ENCODE measurements around the gene GON4L. TPM values are rescaled to one million over a fixed set of nuclear protein-coding genes. Genes with fewer than 3 reads are reported as not detected.
"Not testable (repeated sequence)": the region's sequence is repeated elsewhere in the genome, so short reads cannot be mapped to it uniquely, and the experiment has no call there.

Gene GON4L
- total RNA-seq, 2 experiments from 2014 or later: 43.4 to 46.8 TPM

GRCh38 chr1:155729031-155729898 lies 127.7 kb downstream of the GON4L start:
- peaks cover 24% of the 10 kb centered on the region for H3K36me3 Mint-ChIP-seq (ENCODE audit: low read depth)

GRCh38 chr1:155725142-155725541 lies 131.9 kb downstream of the GON4L start:
- H3K4me3 Mint-ChIP-seq: no peak overlapping the region
- no peaks in the 10 kb centered on the region for H3K9me3 Mint-ChIP-seq
- DNase-seq: no peak
- peaks cover 5% of the 10 kb centered on the region for H3K4me1 Mint-ChIP-seq (ENCODE audit: low read depth)
- TF ChIP-seq CTCF (IDR thresholded peaks at IDR 0.05): no peak
- H3K36me3 Mint-ChIP-seq (ENCODE audit: low read depth): peaks cover 22% of the 10 kb centered on the region
- no peak overlapping the region for H3K27ac Mint-ChIP-seq
- ATAC-seq: no peak
- CTCF ChIA-PET: interaction anchor here (1.5 to 1.7 kb wide), 2 partner anchors 19 to 474 kb away, joined by 4 to 5 read pairs; no protein-coding TSS in a partner anchor
- POLR2A ChIA-PET: interaction anchor here (0.6 kb wide), 1 partner anchor 134 kb away, joined by 3 read pairs; the partner anchor contains the start of gene SYT11
- H3K27me3 Mint-ChIP-seq: no peaks in the 10 kb centered on the region
- intact Hi-C loops (cut with micrococcal nuclease): no loop called here

More at GRCh38 chr1:155729031-155729898, 127.7 kb downstream of the GON4L start:
- Mint-ChIP-seq H3K9me3 (no peaks in the 10 kb centered on the region), H3K27ac (no peak overlapping the region), H3K27me3 (no peaks in the 10 kb centered on the region), H3K4me1 (ENCODE audit: low read depth) (peaks cover 5% of the 10 kb centered on the region), H3K4me3 (no peak overlapping the region)
- ChIA-PET CTCF (interaction anchor here (0.6 to 1.4 kb wide), 8 partner anchors 10 to 344 kb away, joined by 3 to 6 read pairs (median 3); no protein-coding TSS in a partner anchor), POLR2A (interaction anchor here (0.6 kb wide), 1 partner anchor 384 kb away, joined by 3 read pairs; no protein-coding TSS in a partner anchor)
- intact Hi-C loops (cut with micrococcal nuclease): no loop called here
- ATAC-seq (peak; percentile 24), DNase-seq (peak; percentile 50)
- peak; percentile 59 for TF ChIP-seq CTCF (IDR thresholded peaks at IDR 0.05)

GRCh38 chr1:155719703-155720102 lies 137.3 kb downstream of the GON4L start:
- no peaks in the 10 kb centered on the region for H3K9me3 Mint-ChIP-seq
- H3K36me3 Mint-ChIP-seq (ENCODE audit: low read depth): peaks cover 25% of the 10 kb centered on the region

GRCh38 chr1:155718524-155719115 lies 138.4 kb downstream of the GON4L start:
- POLR2A ChIA-PET; intact Hi-C loops (cut with micrococcal nuclease); H3K9me3 Mint-ChIP-seq; H3K4me1 Mint-ChIP-seq (ENCODE audit: low read depth); H3K27me3 Mint-ChIP-seq; DNase-seq; H3K4me3 Mint-ChIP-seq; CTCF ChIA-PET; H3K27ac Mint-ChIP-seq; ATAC-seq: not testable (repeated sequence)
- H3K36me3 Mint-ChIP-seq (ENCODE audit: low read depth): peaks cover 27% of the 10 kb centered on the region

More at GRCh38 chr1:155719703-155720102, 137.3 kb downstream of the GON4L start:
- TF ChIP-seq CTCF (IDR thresholded peaks at IDR 0.05): no peak
- ATAC-seq: no peak
- DNase-seq: no peak
- Mint-ChIP-seq H3K27ac (no peak overlapping the region), H3K4me1 (ENCODE audit: low read depth) (peaks cover 9% of the 10 kb centered on the region), H3K4me3 (no peak overlapping the region), H3K27me3 (no peaks in the 10 kb centered on the region)
- ChIA-PET CTCF (interaction anchor here (1.1 kb wide), 1 partner anchor 9 kb away, joined by 3 read pairs; no protein-coding TSS in a partner anchor), POLR2A (no interaction called here)
- intact Hi-C loops (cut with micrococcal nuclease): no loop called here

DNA sequence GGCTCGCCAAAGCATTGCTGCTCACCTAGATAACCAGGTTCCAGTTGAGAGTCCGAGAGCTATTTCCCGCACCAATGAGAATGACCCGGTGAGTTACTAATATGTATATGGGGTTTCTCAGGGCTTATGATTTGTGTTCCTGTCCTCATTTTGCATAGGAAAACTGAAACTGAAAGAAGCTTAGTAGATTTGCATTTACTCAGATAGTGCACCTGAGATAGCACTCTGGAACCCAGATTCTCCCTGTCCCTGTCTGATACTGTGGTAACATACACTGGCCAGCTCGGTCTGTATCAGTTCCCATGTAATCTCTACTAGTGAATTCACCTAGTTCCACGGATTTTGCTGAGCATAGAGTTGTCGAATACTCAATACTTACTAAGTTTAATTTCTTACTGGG lies 140.0 kb downstream of the GON4L start:
- no peak overlapping the region for H3K27ac Mint-ChIP-seq
- H3K4me1 Mint-ChIP-seq (ENCODE audit: low read depth): peaks cover 9% of the 10 kb centered on the region
- no peaks in the 10 kb centered on the region for H3K9me3 Mint-ChIP-seq
- CTCF ChIA-PET: interaction anchor here (1.4 kb wide), 2 partner anchors 9 to 467 kb away, joined by 3 read pairs; no protein-coding TSS in a partner anchor
- intact Hi-C loops (cut with micrococcal nuclease): no loop called here
- peaks cover 28% of the 10 kb centered on the region for H3K36me3 Mint-ChIP-seq (ENCODE audit: low read depth)
- POLR2A ChIA-PET: no interaction called here
- TF ChIP-seq CTCF (IDR thresholded peaks at IDR 0.05): no peak
- H3K4me3 Mint-ChIP-seq: no peak overlapping the region
- no peak for DNase-seq
- no peaks in the 10 kb centered on the region for H3K27me3 Mint-ChIP-seq
- ATAC-seq: no peak

Measured in activated CD8-positive, alpha-beta T cell treated with anti-CD3 and anti-CD28 coated beads for 36 hours (primary cell).